Ishikawa (cell line): Measurements from ENCODE around the gene FOXJ3.
A peak's percentile ranks its signal among the peaks of the same experiment; 100 is the strongest.

Source experiments
- CEBPB ChIP-seq: IDR thresholded peaks from 2 replicates; pipeline ENCODE4 v1.6.1; 2012
- EGR1 ChIP-seq: IDR thresholded peaks from 2 replicates; pipeline ENCODE4 v1.6.1; 2012
- EP300 ChIP-seq: IDR thresholded peaks from 2 replicates; pipeline ENCODE4 v1.6.1; 2012; ENCODE audit warnings: borderline replicate concordance
- RAD21 ChIP-seq: IDR thresholded peaks from 2 replicates; pipeline ENCODE4 v1.6.1; 2012; ENCODE audit warnings: low read depth
- TF ChIP-seq, protein P1 (sequence below): IDR thresholded peaks from 2 replicates; pipeline ENCODE4 v1.6.1; 2012

DNA sequence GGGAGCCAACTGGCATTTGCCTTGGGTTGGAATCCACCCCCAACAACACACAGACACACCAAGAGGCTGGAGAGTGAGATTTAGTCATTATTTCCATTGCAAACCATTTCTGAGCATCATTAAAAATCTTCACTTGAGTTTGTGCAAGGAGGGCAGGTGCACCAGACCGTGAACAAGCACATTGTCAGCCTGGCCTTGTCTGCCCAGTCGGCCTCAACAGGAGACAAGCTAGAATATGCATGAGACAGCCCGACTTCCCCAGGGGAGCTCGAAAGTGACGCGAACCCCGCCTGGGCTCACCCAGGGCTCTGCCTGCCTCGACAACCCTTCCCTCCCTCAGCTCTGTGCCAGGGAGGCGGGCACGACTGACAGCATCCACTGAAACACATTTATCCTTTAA lies 197.3 kb downstream of the FOXJ3 start:
- TF ChIP-seq EGR1 = no peak
- TF ChIP-seq CEBPB = peak; percentile 42
- TF ChIP-seq, protein P1, sequence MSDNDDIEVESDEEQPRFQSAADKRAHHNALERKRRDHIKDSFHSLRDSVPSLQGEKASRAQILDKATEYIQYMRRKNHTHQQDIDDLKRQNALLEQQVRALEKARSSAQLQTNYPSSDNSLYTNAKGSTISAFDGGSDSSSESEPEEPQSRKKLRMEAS = peak; percentile 35; the same call in 1 of the 2 replicates
- no peak for TF ChIP-seq RAD21
- peak; percentile 78 for TF ChIP-seq EP300
